Measurements from ENCODE around the gene TOR1AIP1.
A peak's percentile ranks its signal among the peaks of the same experiment; 100 is the strongest.
"Not testable (repeated sequence)": the region's sequence is repeated elsewhere in the genome, so short reads cannot be mapped to it uniquely, and the experiment has no call there.

Gene TOR1AIP1

GRCh38 chr1:179937668-179938254 is 55.7 kb downstream of the TOR1AIP1 start:
- DNase-seq (ENCODE audit: low spot score): no peak

- DNase-seq (ENCODE audit: low spot score): no peak
These were observed 56.7 kb downstream of the TOR1AIP1 start for GRCh38 chr1:179938752-179939151.

- DNase-seq (ENCODE audit: low spot score): no peak
These were observed 57.9 kb downstream of the TOR1AIP1 start for GRCh38 chr1:179939941-179940340.

GRCh38 chr1:179941454-179941853 is 59.4 kb downstream of the TOR1AIP1 start:
- DNase-seq (ENCODE audit: low spot score): no peak

GRCh38 chr1:179950651-179951050 is 68.6 kb downstream of the TOR1AIP1 start:
- DNase-seq (ENCODE audit: low spot score): no peak

- no peak for DNase-seq (ENCODE audit: low spot score)
These were observed 69.5 kb downstream of the TOR1AIP1 start for GRCh38 chr1:179951383-179952144.

GRCh38 chr1:179952186-179952585 is 70.1 kb downstream of the TOR1AIP1 start:
- DNase-seq (ENCODE audit: low spot score): no peak

- no peak for DNase-seq (ENCODE audit: low spot score)
These were observed 71.9 kb downstream of the TOR1AIP1 start for GRCh38 chr1:179953974-179954492.

GRCh38 chr1:179954493-179955286 is 72.6 kb downstream of the TOR1AIP1 start, which contains the start of gene CEP350:
Gene CEP350, plus strand, starts transcription at chr1:179954810. Its CDS starts 31,372 bp downstream, at chr1:179986182.
- peak; percentile 99 for DNase-seq (ENCODE audit: low spot score)

- peak; percentile 45 for DNase-seq (ENCODE audit: low spot score)
These were observed 73.2 kb downstream of the TOR1AIP1 start for GRCh38 chr1:179955287-179955680.

GRCh38 chr1:179955731-179956130 is 73.6 kb downstream of the TOR1AIP1 start:
- DNase-seq (ENCODE audit: low spot score): no peak

- no peak for DNase-seq (ENCODE audit: low spot score)
These were observed 76.3 kb downstream of the TOR1AIP1 start for GRCh38 chr1:179958359-179958758.

- not testable (repeated sequence) for DNase-seq (ENCODE audit: low spot score)
These were observed 80.1 kb downstream of the TOR1AIP1 start for GRCh38 chr1:179962168-179962567.

GRCh38 chr1:179966551-179966950 is 84.5 kb downstream of the TOR1AIP1 start:
- peak; percentile 9 for DNase-seq (ENCODE audit: low spot score)

GRCh38 chr1:179968284-179968993 is 86.4 kb downstream of the TOR1AIP1 start:
- no peak for DNase-seq (ENCODE audit: low spot score)

GRCh38 chr1:179968994-179969919 is 87.2 kb downstream of the TOR1AIP1 start:
- DNase-seq (ENCODE audit: low spot score): peak; percentile 32
